ENCODE measurements around the gene COL15A1. TPM values are rescaled to one million over a fixed set of nuclear protein-coding genes. Genes with fewer than 3 reads are reported as not detected.

The COL15A1 gene
- total RNA-seq, 1 experiment from 2014 or later: 0.22 TPM

GRCh38 chr9:98998441-98999151, 54.9 kb downstream of the COL15A1 start:
- CTCF ChIA-PET: interaction anchor here (0.5 to 4.1 kb wide), 33 partner anchors 10 to 798 kb away, joined by 3 to 42 read pairs (median 3); partner anchors contain the start of gene TGFBR1
- DNase-seq (ENCODE audit: low spot score) (peak; percentile 88), ATAC-seq (peak; percentile 92)
- TF ChIP-seq ERG (CRISPR knock-in tag; IDR thresholded peaks at IDR 0.05) (no peak), ZNF423 (CRISPR knock-in tag; IDR thresholded peaks at IDR 0.05) (peak; percentile 2; the same call in 1 of the 2 replicates), CTCF (IDR thresholded peaks at IDR 0.05) (peak; percentile 91)
- H3K27ac Mint-ChIP-seq: no peak overlapping the region
- peaks cover 6% of the 10 kb centered on the region for H3K27me3 Mint-ChIP-seq (ENCODE audit: low read depth)
- no peak overlapping the region for H3K4me3 Mint-ChIP-seq
- POLR2A ChIA-PET: interaction anchor here (1.3 kb wide), 1 partner anchor 107 kb away, joined by 5 read pairs; the partner anchor contains the start of gene TGFBR1
- peaks cover 23% of the 10 kb centered on the region for H3K4me1 Mint-ChIP-seq
- peaks cover 2% of the 10 kb centered on the region for H3K36me3 Mint-ChIP-seq
- peaks cover 11% of the 10 kb centered on the region for H3K9me3 Mint-ChIP-seq

GRCh38 chr9:98999152-98999525, 55.4 kb downstream of the COL15A1 start:
- ChIA-PET CTCF (interaction anchor here (0.5 to 4.1 kb wide), 22 partner anchors 11 to 797 kb away, joined by 3 to 42 read pairs (median 3); no protein-coding TSS in a partner anchor), POLR2A (interaction anchor here (1.3 kb wide), 1 partner anchor 106 kb away, joined by 5 read pairs; the partner anchor contains the start of gene TGFBR1)
- Mint-ChIP-seq H3K27me3 (ENCODE audit: low read depth) (peaks cover 6% of the 10 kb centered on the region), H3K36me3 (no peaks in the 10 kb centered on the region), H3K27ac (no peak overlapping the region), H3K9me3 (peaks cover 11% of the 10 kb centered on the region; the same call in 1 of the 2 replicates), H3K4me3 (no peak overlapping the region), H3K4me1 (peaks cover 23% of the 10 kb centered on the region)
- DNase-seq (ENCODE audit: low spot score): no peak
- ATAC-seq: no peak
- no peak for TF ChIP-seq TEAD4 (CRISPR knock-in tag; IDR thresholded peaks at IDR 0.05)
- TF ChIP-seq ATF3 (CRISPR knock-in tag; conservative IDR thresholded peaks at IDR 0.05): no peak
- TF ChIP-seq RELA (CRISPR knock-in tag; IDR thresholded peaks at IDR 0.05; ENCODE audit: borderline replicate concordance): no peak
- TF ChIP-seq ETV6 (CRISPR knock-in tag; IDR thresholded peaks at IDR 0.05): no peak
- TF ChIP-seq CTCF (IDR thresholded peaks at IDR 0.05): peak; percentile 12; the same call in 1 of the 2 replicates

- Mint-ChIP-seq H3K4me1 (peaks cover 23% of the 10 kb centered on the region), H3K36me3 (no peaks in the 10 kb centered on the region), H3K27me3 (ENCODE audit: low read depth) (peaks cover 6% of the 10 kb centered on the region), H3K27ac (no peak overlapping the region), H3K9me3 (peaks cover 14% of the 10 kb centered on the region), H3K4me3 (no peak overlapping the region)
- TF ChIP-seq SMAD4 (CRISPR knock-in tag; IDR thresholded peaks at IDR 0.05) (no peak), CTCF (IDR thresholded peaks at IDR 0.05) (peak; percentile 59), PRDM15 (CRISPR knock-in tag; IDR thresholded peaks at IDR 0.05) (no peak)
- ATAC-seq (no peak), DNase-seq (ENCODE audit: low spot score) (no peak)
- ChIA-PET POLR2A (interaction anchor here (0.6 kb wide), 1 partner anchor 135 kb away, joined by 3 read pairs; no protein-coding TSS in a partner anchor), CTCF (interaction anchor here (0.7 to 3.4 kb wide), 9 partner anchors 9 to 140 kb away, joined by 3 to 17 read pairs (median 4); partner anchors contain the start of gene TGFBR1)
These were observed 57.0 kb downstream of the COL15A1 start for GRCh38 chr9:99000476-99001395.

Measured in WTC11 (cell line).